Tibial nerve (tissue), 4 donors: ENCODE results near the gene ACKR4.

Experiments
- EP300 ChIP-seq, 2 donors: sonication (generic); formaldehyde crosslinking; IDR thresholded peaks; one replicate each; pipeline ENCODE4 v1.6.1; 2017; ENCODE audit warnings: antibody characterized with exemption in 2 of 2, mild to moderate bottlenecking in 1 of 2
- POLR2A ChIP-seq, 2 donors: fragments of 450-650 bp; IDR thresholded peaks; one replicate each; pipeline ENCODE4 v1.6.1; 2017; ENCODE audit warnings: antibody characterized with exemption in 2 of 2, mild to moderate bottlenecking in 2 of 2, moderate library complexity in 2 of 2
- TF ChIP-seq, protein P1 (sequence below), 5 experiments: fragments of 200-600 bp in 3 of 5; fragments of 450-650 bp in 2 of 5; sonication (generic) in 3 of 5; IDR thresholded peaks; one replicate each; pipeline ENCODE4 v1.5.1; 2016 to 2019; ENCODE audit warnings: antibody characterized with exemption in 5 of 5, mild to moderate bottlenecking in 3 of 5, moderate library complexity in 2 of 5

DNA sequence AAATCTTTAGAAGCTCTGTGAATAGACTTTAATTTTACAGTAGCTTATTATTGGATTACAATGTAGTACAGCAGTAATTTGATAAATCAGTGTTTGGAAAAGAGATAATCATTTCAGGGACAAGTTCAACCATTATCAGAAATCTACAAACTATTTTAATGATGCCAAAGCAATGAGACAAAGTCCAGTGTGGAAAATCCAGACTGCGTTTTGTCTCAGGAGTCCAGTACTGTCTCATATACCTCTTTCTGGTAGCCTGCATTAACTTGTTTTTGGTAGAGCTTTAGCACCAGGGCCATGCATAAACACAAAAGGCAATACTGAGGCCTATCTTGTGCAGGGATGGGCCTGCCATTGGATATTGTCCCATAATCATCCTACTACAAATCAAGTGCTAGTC, 19.7 kb downstream of the ACKR4 start:
- TF ChIP-seq, protein P1, sequence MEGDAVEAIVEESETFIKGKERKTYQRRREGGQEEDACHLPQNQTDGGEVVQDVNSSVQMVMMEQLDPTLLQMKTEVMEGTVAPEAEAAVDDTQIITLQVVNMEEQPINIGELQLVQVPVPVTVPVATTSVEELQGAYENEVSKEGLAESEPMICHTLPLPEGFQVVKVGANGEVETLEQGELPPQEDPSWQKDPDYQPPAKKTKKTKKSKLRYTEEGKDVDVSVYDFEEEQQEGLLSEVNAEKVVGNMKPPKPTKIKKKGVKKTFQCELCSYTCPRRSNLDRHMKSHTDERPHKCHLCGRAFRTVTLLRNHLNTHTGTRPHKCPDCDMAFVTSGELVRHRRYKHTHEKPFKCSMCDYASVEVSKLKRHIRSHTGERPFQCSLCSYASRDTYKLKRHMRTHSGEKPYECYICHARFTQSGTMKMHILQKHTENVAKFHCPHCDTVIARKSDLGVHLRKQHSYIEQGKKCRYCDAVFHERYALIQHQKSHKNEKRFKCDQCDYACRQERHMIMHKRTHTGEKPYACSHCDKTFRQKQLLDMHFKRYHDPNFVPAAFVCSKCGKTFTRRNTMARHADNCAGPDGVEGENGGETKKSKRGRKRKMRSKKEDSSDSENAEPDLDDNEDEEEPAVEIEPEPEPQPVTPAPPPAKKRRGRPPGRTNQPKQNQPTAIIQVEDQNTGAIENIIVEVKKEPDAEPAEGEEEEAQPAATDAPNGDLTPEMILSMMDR (IDR thresholded peaks at IDR 0.05): no peak
- TF ChIP-seq POLR2A (IDR thresholded peaks at IDR 0.05): no peak
- no peak for TF ChIP-seq EP300 (IDR thresholded peaks at IDR 0.05)
